Stomach (tissue), 4 donors: Measurements from ENCODE around the gene BCAM.
"Not testable (repeated sequence)": the region's sequence is repeated elsewhere in the genome, so short reads cannot be mapped to it uniquely, and the experiment has no call there.

Source experiments
- POLR2A ChIP-seq, 4 donors: fragments of 450-650 bp; IDR thresholded peaks; one replicate each; pipeline ENCODE4 v1.6.1; 2016; ENCODE audit warnings: antibody characterized with exemption in 4 of 4, control low read depth in 2 of 4, mild to moderate bottlenecking in 1 of 4, moderate library complexity in 1 of 4
- POLR2AphosphoS5 ChIP-seq, 3 donors: sonication (generic); formaldehyde crosslinking; IDR thresholded peaks; one replicate each; pipeline ENCODE4 v1.6.1; 2016; ENCODE audit warnings: antibody characterized with exemption in 3 of 3
- TF ChIP-seq, protein P1 (sequence below), 7 experiments: fragments of 450-650 bp in 4 of 7; fragments of 200-600 bp in 3 of 7; sonication (generic) in 3 of 7; IDR thresholded peaks; one replicate each; pipeline ENCODE4 v1.5.1; 2016 to 2019; ENCODE audit warnings: antibody characterized with exemption in 7 of 7, control low read depth in 2 of 7, mild to moderate bottlenecking in 1 of 7

DNA sequence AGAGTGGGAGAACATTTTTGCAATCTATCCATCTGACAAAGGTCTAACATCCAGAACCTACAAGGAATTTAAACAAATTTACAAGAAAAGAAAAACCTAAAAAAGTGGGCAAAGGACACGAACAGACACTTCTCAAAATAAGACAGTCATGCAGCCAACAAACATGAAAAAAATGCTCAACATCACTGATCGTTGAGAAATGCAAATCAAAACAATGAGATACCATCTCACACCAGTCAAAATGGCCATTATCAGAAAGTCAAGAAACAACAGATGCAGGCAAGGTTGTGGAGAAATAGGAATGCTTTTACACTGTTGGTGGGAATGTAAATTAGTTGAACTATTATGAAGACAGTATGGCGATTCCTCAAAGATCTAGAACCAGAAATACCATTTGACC is 52.7 kb downstream of the BCAM start:
- TF ChIP-seq, protein P1, sequence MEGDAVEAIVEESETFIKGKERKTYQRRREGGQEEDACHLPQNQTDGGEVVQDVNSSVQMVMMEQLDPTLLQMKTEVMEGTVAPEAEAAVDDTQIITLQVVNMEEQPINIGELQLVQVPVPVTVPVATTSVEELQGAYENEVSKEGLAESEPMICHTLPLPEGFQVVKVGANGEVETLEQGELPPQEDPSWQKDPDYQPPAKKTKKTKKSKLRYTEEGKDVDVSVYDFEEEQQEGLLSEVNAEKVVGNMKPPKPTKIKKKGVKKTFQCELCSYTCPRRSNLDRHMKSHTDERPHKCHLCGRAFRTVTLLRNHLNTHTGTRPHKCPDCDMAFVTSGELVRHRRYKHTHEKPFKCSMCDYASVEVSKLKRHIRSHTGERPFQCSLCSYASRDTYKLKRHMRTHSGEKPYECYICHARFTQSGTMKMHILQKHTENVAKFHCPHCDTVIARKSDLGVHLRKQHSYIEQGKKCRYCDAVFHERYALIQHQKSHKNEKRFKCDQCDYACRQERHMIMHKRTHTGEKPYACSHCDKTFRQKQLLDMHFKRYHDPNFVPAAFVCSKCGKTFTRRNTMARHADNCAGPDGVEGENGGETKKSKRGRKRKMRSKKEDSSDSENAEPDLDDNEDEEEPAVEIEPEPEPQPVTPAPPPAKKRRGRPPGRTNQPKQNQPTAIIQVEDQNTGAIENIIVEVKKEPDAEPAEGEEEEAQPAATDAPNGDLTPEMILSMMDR (IDR thresholded peaks at IDR 0.05): not testable (repeated sequence)
- not testable (repeated sequence) for TF ChIP-seq POLR2A, POLR2AphosphoS5 (IDR thresholded peaks at IDR 0.05)
